ENCODE results near the gene RPS28. TPM values are rescaled to one million over a fixed set of nuclear protein-coding genes. Genes with fewer than 3 reads are reported as not detected.

RPS28 gene
- total RNA-seq, 1 donor from 2014 or later: 383 TPM

Other genes starting within 250 kb of the RPS28 start
- 13.3 TPM for gene FBN3, start 171.9 kb upstream of the RPS28 start, total RNA-seq
- 41.0 TPM for gene CERS4, start 112.1 kb upstream of the RPS28 start, total RNA-seq
- gene CD320, start 13.1 kb upstream of the RPS28 start, total RNA-seq: 16.4 TPM
- gene NDUFA7, start 121 bp upstream of the RPS28 start, total RNA-seq: 8.6 TPM
- 24.2 TPM for gene KANK3, start 21.8 kb downstream of the RPS28 start, total RNA-seq
- not detected for gene ANGPTL4, start 42.7 kb downstream of the RPS28 start, total RNA-seq
- gene RAB11B, start 68.9 kb downstream of the RPS28 start, total RNA-seq: 78.2 TPM
- 68.6 TPM for gene MARCHF2, start 91.8 kb downstream of the RPS28 start, total RNA-seq
- 125 TPM for gene HNRNPM, start 123.5 kb downstream of the RPS28 start, total RNA-seq
- gene PRAM1, start 181.1 kb downstream of the RPS28 start, total RNA-seq: 1.8 TPM
- 13.7 TPM for gene ZNF414, start 192.7 kb downstream of the RPS28 start, total RNA-seq

Measured in tongue (tissue), 1 donor.